IPS-15b (cell line): Measurements from ENCODE around the gene MAST3.
A peak's percentile ranks its signal among the peaks of the same experiment; 100 is the strongest.
"Not testable (repeated sequence)": the region's sequence is repeated elsewhere in the genome, so short reads cannot be mapped to it uniquely, and the experiment has no call there.

ENCODE experiments used
- H3K27me3 ChIP-seq: one replicate; pipeline ENCODE4 v1.6.1; 2013; ENCODE audit warnings: low read length; ENCODE audit not compliant: control insufficient read depth, insufficient read depth
- H3K36me3 ChIP-seq: one replicate; pipeline ENCODE4 v1.6.1; 2013; ENCODE audit warnings: low read length; ENCODE audit not compliant: control insufficient read depth, insufficient read depth
- H3K4me1 ChIP-seq: one replicate; pipeline ENCODE4 v1.6.1; 2013; ENCODE audit warnings: mild to moderate bottlenecking, low read length; ENCODE audit not compliant: control insufficient read depth, insufficient read depth
- H3K4me3 ChIP-seq: one replicate; pipeline ENCODE4 v1.5.1; 2013; ENCODE audit warnings: low read depth, low read length
- H3K9ac ChIP-seq: one replicate; pipeline ENCODE4 v1.6.1; 2013; ENCODE audit warnings: low read depth, mild to moderate bottlenecking, low read length
- H3K9me3 ChIP-seq: one replicate; pipeline ENCODE4 v1.6.1; 2013; ENCODE audit warnings: mild to moderate bottlenecking, low read length; ENCODE audit not compliant: control insufficient read depth, insufficient read depth

Gene MAST3

DNA sequence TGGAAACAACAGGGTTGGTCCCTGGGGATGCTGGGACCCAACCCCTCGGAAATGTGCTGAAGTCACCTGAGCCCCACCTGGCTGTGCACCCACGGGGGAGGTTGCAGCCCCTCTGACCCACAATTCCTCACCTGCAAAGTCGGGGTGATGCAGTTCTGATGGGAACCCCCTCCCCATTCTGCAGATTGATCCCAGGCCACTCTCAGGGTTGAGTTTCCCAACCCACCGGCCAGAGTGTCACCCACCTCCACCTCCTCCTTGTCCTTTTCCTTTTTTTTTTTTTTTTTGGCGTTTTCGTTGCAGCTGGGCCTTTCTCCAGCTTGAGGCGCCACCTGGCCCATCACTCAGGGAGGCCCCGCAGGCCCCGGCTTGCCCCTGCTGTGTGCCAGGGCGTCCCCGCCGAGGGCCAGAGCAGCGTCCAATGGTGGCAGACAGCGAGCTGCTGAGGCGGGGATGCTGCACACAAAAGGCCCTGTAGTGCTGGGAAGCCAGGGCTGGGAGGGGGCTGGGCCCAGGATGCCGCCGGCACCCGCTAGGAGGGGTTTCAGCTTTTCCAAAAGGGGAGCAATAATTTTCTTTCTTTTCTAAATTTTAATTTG lies 60.0 kb downstream of the MAST3 start:
- H3K9ac ChIP-seq = no peak overlapping the region

DNA sequence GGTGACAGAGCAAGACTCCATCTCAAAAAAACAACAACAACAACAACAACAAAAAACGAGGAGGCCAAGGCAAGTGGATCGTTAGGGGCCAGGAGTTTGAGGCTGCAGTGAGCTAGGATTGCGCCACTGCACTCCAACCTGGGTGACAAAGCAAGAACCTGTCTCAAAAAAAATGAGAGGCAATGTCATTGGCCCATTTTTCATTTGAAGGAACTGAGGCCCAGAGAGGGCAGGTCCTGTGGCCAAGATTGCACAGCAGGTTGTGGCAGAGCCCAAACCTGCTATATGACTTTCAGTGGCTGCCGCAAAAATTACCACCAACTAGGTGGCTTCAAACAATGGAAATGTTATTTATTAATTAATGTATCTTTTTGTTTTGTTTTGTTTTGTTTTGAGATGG lies 60.9 kb downstream of the MAST3 start:
- no peak overlapping the region for H3K9ac ChIP-seq
- H3K4me3 ChIP-seq = no peak overlapping the region
- H3K36me3 ChIP-seq = peaks cover 27% of the 10 kb centered on the region
- H3K4me1 ChIP-seq = peaks cover 4% of the 10 kb centered on the region
- H3K9me3 ChIP-seq = no peaks in the 10 kb centered on the region
- no peaks in the 10 kb centered on the region for H3K27me3 ChIP-seq

More for the DNA sequence above, 60.0 kb downstream of the MAST3 start:
- Histone ChIP-seq H3K4me3 (no peak overlapping the region), H3K27me3 (no peaks in the 10 kb centered on the region), H3K36me3 (peaks cover 18% of the 10 kb centered on the region), H3K9me3 (no peaks in the 10 kb centered on the region), H3K4me1 (peaks cover 4% of the 10 kb centered on the region)

DNA sequence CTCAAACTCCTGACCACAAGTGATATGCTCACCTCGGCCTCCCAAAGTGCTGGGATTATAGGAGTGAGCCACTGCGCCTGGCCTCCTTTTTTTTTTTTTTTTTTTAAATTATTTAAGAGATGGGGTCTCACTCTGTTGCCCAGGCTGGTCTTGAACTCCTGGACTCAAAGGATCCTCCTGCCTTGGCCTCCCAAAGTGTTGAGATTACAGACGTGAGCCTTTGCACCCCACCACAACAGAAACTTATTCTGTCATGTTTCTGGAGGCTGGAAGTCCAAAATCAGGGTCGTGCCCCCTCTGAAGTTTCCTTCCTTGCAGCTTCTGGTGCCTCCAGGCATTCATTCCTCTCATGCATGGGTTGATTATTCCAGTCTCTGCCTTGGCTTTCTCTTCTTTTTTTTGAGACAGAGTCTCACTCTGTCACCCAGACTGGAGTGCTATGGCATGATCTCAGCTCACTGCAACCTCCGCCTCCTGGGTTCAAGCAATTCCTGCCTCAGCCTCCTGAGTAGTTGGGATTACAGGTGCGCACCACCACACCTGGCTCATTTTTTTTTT lies 61.6 kb downstream of the MAST3 start:
- not testable (repeated sequence) for H3K4me3 ChIP-seq, H3K27me3 ChIP-seq, H3K4me1 ChIP-seq, H3K9me3 ChIP-seq, H3K9ac ChIP-seq
- peaks cover 30% of the 10 kb centered on the region for H3K36me3 ChIP-seq

DNA sequence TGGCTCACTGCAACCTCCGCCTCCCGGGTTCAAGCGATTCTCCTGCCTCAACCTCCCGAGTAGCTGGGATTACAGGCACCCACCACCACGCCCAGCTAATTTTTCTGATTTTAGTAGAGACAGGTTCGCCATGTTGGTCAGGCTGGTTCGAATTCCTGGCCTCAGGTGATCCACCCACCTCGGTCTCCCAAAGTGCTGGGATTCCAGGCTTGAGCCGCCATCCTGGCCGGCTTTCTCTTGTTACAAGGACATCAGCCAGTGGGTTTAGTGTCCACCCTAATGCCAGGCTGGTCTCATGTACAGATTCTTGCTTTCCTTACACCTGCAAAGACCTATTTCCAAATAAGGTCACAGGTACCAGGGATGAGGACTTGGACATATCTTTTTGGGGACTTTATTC lies 62.2 kb downstream of the MAST3 start:
- H3K4me3 ChIP-seq = no peak overlapping the region
- H3K36me3 ChIP-seq = peaks cover 33% of the 10 kb centered on the region
- no peaks in the 10 kb centered on the region for H3K9me3 ChIP-seq
- H3K27me3 ChIP-seq = no peaks in the 10 kb centered on the region
- no peak overlapping the region for H3K9ac ChIP-seq
- peaks cover 2% of the 10 kb centered on the region for H3K4me1 ChIP-seq

DNA sequence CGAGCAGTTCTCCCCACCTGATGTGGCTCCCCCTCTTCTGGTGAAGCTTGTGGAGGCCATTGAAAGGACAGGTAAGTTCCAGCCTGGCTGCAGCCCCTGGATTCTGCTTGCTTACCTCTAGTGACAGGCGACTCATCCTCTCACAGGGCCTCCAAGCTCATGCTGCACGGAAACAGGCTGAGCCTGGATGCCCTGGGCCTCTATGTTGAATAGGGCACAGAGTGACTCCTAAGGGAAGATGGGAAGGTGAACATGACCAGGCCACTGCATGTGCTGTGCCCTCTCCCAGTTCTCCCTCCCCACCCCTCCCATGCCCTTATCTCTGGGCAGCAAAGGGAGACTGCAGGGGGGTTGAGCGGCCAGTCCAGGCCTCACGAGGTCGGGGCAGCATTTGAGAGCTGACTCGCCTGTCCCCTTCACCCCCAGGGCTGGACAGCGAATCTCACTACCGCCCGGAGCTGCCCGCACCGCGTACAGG lies 63.0 kb downstream of the MAST3 start:
- no peaks in the 10 kb centered on the region for H3K9me3 ChIP-seq
- no peaks in the 10 kb centered on the region for H3K27me3 ChIP-seq
- peak overlapping the region; percentile 26 for H3K4me3 ChIP-seq
- H3K4me1 ChIP-seq = peaks cover 2% of the 10 kb centered on the region
- peak overlapping the region; percentile 37 for H3K9ac ChIP-seq
- H3K36me3 ChIP-seq = peaks cover 33% of the 10 kb centered on the region

DNA sequence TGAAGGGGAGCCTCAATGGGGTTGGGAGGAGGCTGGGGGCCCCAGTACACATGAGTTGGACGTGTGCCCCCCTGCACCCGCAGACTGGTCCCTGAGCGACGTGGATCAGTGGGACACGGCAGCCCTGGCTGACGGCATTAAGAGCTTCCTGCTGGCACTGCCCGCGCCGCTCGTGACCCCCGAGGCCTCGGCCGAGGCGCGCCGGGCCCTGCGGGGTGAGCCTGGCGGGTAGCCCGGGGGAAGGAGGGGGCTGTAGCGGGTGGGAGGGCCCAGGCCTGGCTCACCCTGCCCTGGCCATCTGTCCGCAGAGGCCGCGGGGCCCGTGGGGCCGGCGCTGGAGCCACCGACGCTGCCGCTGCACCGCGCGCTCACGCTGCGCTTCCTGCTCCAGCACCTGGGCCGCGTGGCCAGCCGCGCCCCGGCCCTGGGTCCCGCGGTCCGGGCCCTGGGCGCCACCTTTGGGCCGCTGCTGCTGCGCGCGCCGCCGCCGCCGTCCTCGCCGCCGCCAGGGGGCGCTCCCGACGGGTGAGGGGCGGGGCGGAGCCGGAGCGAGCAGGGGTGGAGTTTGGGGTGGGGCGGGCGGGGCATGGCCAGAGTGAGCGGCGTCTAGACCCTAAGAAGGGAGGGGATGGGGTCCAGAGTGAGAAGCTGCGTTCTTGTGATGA lies 63.5 kb downstream of the MAST3 start:
- peaks cover 2% of the 10 kb centered on the region for H3K4me1 ChIP-seq
- no peaks in the 10 kb centered on the region for H3K27me3 ChIP-seq
- H3K9ac ChIP-seq = peak overlapping the region; percentile 37
- H3K4me3 ChIP-seq = peak overlapping the region; percentile 55
- H3K9me3 ChIP-seq = no peaks in the 10 kb centered on the region
- peaks cover 35% of the 10 kb centered on the region for H3K36me3 ChIP-seq

DNA sequence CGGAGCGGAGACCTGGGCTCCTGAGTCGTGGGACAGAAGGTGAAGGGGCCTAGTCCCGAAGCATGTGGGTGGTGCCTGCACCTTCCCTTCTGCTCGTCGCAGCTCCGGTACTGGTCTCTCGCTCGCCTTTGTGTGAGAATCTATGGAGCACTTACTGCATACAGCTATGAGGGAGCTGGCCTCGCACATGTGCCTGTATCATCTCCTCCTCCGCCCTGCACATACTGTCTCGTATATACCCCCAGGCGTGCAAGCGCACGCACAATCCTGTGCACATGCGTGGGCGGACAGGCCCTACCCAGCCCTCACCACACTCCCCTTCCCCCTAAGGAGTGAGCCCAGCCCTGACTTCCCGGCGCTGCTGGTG lies 64.0 kb downstream of the MAST3 start:
- H3K27me3 ChIP-seq = no peaks in the 10 kb centered on the region
- no peaks in the 10 kb centered on the region for H3K9me3 ChIP-seq
- H3K4me1 ChIP-seq = peaks cover 2% of the 10 kb centered on the region
- peaks cover 35% of the 10 kb centered on the region for H3K36me3 ChIP-seq
- H3K4me3 ChIP-seq = peak overlapping the region; percentile 55
- no peak overlapping the region for H3K9ac ChIP-seq

DNA sequence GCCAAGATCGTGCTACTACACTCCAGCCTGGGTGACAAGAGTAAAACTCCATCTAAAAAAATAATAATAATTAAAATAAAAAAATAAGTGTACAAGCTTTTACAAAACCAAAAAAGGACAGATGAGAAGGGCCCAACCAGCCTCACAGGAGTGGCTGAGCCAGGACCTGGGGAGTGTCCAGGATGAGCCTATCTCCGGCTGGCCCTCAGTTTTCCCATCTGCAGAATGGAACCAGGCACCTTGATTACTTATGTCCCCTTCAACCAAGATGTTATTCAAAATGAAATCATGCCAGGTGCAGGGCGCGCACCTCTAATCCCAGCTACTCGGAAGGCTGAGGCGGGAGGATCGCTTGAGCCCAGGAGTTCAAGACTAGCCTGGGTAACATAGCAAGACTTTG lies 66.5 kb downstream of the MAST3 start:
- Histone ChIP-seq H3K4me3 (no peak overlapping the region), H3K9me3 (no peaks in the 10 kb centered on the region), H3K27me3 (no peaks in the 10 kb centered on the region), H3K4me1 (peaks cover 2% of the 10 kb centered on the region), H3K36me3 (peaks cover 43% of the 10 kb centered on the region), H3K9ac (no peak overlapping the region)

DNA sequence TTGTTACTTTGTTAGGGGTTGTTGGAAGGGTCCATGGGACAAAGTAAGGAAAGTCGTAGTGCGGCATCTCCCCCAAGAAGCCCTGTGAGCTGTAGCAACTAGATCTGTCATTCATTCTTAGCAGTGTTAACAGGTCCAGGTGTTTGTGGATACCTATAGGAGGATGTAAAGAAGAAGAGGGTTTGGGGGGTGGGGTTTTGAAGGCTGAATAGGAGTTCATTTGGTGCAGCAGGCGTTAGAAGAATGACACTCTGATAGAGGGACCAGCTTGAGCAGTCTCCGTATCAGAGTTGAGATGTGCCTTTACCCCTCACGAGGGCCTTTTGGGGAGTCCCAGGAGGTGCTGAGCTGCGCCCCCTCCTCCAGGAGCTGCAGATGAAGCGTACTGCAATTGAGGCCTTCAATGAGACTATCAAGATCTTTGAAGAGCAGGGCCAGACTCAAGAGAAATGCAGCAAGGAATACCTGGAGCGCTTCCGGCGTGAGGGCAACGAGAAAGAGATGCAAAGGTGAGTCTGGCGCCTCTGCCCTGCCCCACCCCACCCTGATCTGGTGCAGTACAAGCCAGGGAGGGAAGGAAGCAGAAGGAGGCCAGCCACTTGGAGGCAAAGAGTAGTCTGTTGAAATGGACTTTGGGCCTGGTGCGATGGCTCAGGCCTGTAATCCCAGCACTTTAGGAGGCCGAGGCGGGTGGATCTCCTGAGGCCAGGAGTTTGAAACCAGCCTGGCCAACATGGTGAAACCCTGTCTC lies 68.4 kb downstream of the MAST3 start:
- no peak overlapping the region for H3K4me3 ChIP-seq
- peaks cover 2% of the 10 kb centered on the region for H3K4me1 ChIP-seq
- no peaks in the 10 kb centered on the region for H3K9me3 ChIP-seq
- no peak overlapping the region for H3K9ac ChIP-seq
- peaks cover 48% of the 10 kb centered on the region for H3K36me3 ChIP-seq
- H3K27me3 ChIP-seq = no peaks in the 10 kb centered on the region

DNA sequence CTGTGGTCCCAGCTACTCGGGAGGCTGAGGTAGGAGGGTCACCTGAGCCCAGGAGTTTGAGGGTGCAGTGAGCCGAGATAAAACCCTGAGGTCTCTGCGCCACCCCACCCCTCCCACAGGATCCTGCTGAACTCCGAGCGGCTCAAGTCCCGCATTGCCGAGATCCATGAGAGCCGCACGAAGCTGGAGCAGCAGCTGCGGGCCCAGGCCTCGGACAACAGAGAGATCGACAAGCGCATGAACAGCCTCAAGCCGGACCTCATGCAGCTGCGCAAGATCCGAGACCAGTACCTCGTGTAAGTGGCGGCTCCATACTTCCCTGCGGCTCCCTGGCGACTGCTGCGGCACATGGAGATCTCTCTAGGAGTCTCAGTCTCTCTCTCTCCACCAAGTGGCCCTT lies 69.4 kb downstream of the MAST3 start:
- H3K9ac ChIP-seq = no peak overlapping the region
- no peaks in the 10 kb centered on the region for H3K9me3 ChIP-seq
- H3K36me3 ChIP-seq = peaks cover 42% of the 10 kb centered on the region
- no peaks in the 10 kb centered on the region for H3K27me3 ChIP-seq
- H3K4me3 ChIP-seq = no peak overlapping the region
- no peaks in the 10 kb centered on the region for H3K4me1 ChIP-seq

DNA sequence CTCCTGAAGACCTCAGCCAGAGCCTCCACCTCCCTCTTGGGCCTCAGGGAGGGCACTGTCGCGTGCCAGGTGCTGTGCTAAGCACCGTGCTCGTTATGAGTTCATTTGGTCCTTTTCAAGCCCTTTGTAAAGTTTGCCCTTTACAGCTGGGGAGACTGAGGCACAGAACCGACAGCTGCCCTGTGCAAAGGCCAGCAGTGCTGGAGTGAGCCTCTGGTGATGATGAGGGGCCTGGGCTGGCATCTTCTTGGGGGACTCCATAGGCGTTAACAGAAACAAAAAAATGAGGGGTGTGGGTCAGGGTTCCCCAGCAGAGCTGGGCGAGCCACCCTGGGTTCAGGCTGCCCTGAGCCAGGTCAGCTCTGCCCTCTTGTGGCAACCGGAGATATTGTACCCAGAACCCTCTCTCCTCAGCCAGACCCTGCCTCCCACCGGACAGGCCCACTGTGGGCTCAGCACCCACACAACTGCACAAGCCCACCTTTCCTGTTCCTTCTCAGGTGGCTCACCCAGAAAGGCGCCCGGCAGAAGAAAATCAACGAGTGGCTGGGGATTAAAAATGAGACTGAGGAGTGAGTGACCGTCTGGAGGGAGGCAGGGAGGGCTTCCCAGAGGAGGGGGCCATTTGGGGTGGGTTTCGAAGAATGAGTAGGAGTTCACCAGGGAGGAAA lies 70.5 kb downstream of the MAST3 start:
- no peaks in the 10 kb centered on the region for H3K27me3 ChIP-seq
- no peak overlapping the region for H3K9ac ChIP-seq
- no peaks in the 10 kb centered on the region for H3K9me3 ChIP-seq
- H3K36me3 ChIP-seq = peaks cover 31% of the 10 kb centered on the region
- no peaks in the 10 kb centered on the region for H3K4me1 ChIP-seq
- no peak overlapping the region for H3K4me3 ChIP-seq
